Nephron progenitor cell (in vitro differentiated cells): ENCODE data around the gene HDAC5.
"Not testable (repeated sequence)": the region's sequence is repeated elsewhere in the genome, so short reads cannot be mapped to it uniquely, and the experiment has no call there.

Experiments used
- DNase-seq: peaks from one replicate; pipeline ENCODE4 v3.0.0; 2021
- H3K27ac Mint-ChIP-seq: 2 replicates; pipeline ENCODE4 v1.8.0; 2021; ENCODE audit warnings: mild to moderate bottlenecking, moderate library complexity, mixed read lengths
- H3K27me3 Mint-ChIP-seq: 2 replicates; pipeline ENCODE4 v1.8.0; 2021; ENCODE audit warnings: mild to moderate bottlenecking, low read depth, mixed read lengths; ENCODE audit not compliant: poor library complexity
- H3K36me3 Mint-ChIP-seq: 2 replicates; pipeline ENCODE4 v1.8.0; 2021; ENCODE audit warnings: low read depth, mixed read lengths
- H3K4me1 Mint-ChIP-seq: 2 replicates; pipeline ENCODE4 v1.8.0; 2021; ENCODE audit warnings: mixed read lengths
- H3K4me3 Mint-ChIP-seq: 2 replicates; pipeline ENCODE4 v1.8.0; 2021; ENCODE audit warnings: mild to moderate bottlenecking, moderate library complexity, mixed read lengths
- H3K9me3 Mint-ChIP-seq: 2 replicates; pipeline ENCODE4 v1.8.0; 2021; ENCODE audit warnings: mild to moderate bottlenecking, moderate library complexity, mixed read lengths
- CTCF ChIP-seq: fragments of 200-600 bp; sonication (generic); IDR thresholded peaks from 2 replicates; pipeline ENCODE4 v1.5.0; 2021; ENCODE audit warnings: antibody characterized with exemption

HDAC5 gene

DNA sequence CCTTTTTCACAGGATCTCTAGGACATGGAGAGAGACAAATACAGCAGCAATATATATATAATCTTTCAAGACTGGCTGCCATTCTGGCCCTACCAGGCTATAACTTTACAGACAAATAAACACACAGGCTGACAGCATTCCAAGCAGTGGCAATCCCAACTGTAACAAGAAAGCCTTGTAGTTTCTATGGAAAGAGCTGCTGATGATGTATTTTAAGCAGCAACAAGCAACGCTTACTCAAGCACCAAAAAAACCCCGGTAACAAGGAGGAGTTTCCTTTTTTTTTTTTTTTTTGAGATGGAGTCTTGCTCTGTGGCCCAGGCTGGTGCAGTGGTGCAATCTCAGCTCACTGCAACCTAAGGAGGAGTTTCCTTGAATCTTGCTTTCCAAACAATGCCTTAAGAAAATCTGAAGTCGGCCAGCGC is 80.2 kb downstream of the HDAC5 start:
- TF ChIP-seq CTCF, result no peak
- H3K4me3 Mint-ChIP-seq, result no peak overlapping the region
- H3K9me3 Mint-ChIP-seq, result no peaks in the 10 kb centered on the region
- peaks cover 7% of the 10 kb centered on the region for H3K4me1 Mint-ChIP-seq
- H3K27ac Mint-ChIP-seq, result peak overlapping the region; percentile 53
- peaks cover 7% of the 10 kb centered on the region for H3K27me3 Mint-ChIP-seq
- H3K36me3 Mint-ChIP-seq, result peaks cover 51% of the 10 kb centered on the region
- no peak for DNase-seq

DNA sequence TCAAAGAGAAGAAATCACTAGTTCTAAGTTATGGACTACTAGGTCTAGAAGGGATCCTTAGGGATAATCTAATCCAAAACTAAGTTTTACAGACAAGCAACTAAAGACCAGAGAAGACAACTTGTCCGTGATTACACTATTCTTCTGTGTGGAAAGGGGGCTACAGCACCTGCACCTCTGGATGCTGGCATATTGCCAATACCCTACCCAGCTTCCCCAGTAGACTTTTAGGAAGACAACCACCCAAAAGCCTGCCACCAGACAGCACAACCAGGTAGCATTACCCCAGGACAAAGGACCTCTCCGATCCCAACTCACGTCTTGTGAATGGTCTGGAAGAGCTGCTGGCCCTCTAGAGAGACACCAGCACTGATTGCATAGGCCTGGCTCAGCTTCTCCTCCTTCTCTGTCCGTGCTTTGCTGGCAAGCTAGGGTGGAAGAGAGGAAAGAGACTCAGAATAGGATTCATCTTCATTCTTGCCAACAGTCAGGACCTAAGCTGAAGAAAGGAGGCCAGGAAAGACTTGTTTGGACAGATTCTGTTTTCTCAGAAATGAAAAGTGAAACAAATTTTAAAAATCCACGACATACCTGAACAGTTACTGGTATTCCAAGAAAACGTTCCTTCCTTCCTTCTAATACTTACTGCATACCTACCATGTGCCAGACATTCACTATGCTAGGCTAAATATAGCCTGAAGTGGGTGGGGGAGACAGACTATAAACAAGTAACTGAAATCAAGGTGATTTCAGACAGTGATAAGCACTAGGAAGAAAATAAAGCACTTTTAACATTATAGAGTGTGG is 83.4 kb downstream of the HDAC5 start:
- Mint-ChIP-seq H3K27me3 (peaks cover 4% of the 10 kb centered on the region), H3K4me1 (peaks cover 7% of the 10 kb centered on the region), H3K36me3 (peaks cover 48% of the 10 kb centered on the region), H3K4me3 (no peak overlapping the region), H3K9me3 (no peaks in the 10 kb centered on the region), H3K27ac (peak overlapping the region; percentile 74)
- no peak for TF ChIP-seq CTCF
- DNase-seq, result no peak

GRCh38 chr17:44038604-44039011 is 84.8 kb downstream of the HDAC5 start:
- Mint-ChIP-seq H3K27ac (no peak overlapping the region), H3K4me3 (no peak overlapping the region), H3K36me3 (peaks cover 46% of the 10 kb centered on the region), H3K9me3 (no peaks in the 10 kb centered on the region), H3K4me1 (peaks cover 17% of the 10 kb centered on the region), H3K27me3 (peaks cover 4% of the 10 kb centered on the region)
- no peak for DNase-seq
- TF ChIP-seq CTCF, result no peak

DNA sequence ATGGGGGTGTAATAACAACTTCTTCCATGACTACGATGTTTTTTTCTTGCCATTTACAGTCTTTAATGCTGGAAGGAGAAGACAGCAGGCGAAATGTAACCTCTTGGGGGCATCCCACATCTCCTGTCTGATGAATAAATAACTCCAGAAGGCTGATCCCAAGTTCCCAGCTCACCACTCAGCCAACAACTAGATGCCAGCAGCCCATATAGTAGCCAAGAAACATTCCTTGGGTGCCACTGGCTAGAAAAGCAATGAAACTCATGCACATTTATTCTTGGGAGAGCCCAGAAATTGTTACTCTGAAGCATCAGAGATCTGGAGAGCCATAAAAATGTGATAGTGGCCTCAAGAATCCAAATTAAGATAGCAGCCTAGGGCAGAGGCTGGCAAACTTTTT is 86.0 kb downstream of the HDAC5 start:
- no peaks in the 10 kb centered on the region for H3K9me3 Mint-ChIP-seq
- H3K4me1 Mint-ChIP-seq, result peaks cover 19% of the 10 kb centered on the region
- no peak for TF ChIP-seq CTCF

GRCh38 chr17:44034688-44035087 is 88.8 kb downstream of the HDAC5 start:
- not testable (repeated sequence) for DNase-seq, H3K27ac Mint-ChIP-seq, H3K9me3 Mint-ChIP-seq, H3K4me3 Mint-ChIP-seq, H3K27me3 Mint-ChIP-seq
- Mint-ChIP-seq H3K4me1 (peaks cover 12% of the 10 kb centered on the region), H3K36me3 (peaks cover 57% of the 10 kb centered on the region)

More for the DNA sequence above, 86.0 kb downstream of the HDAC5 start:
- Mint-ChIP-seq H3K27ac (no peak overlapping the region), H3K27me3 (peaks cover 4% of the 10 kb centered on the region), H3K36me3 (peaks cover 53% of the 10 kb centered on the region), H3K4me3 (no peak overlapping the region)
- DNase-seq, result no peak

DNA sequence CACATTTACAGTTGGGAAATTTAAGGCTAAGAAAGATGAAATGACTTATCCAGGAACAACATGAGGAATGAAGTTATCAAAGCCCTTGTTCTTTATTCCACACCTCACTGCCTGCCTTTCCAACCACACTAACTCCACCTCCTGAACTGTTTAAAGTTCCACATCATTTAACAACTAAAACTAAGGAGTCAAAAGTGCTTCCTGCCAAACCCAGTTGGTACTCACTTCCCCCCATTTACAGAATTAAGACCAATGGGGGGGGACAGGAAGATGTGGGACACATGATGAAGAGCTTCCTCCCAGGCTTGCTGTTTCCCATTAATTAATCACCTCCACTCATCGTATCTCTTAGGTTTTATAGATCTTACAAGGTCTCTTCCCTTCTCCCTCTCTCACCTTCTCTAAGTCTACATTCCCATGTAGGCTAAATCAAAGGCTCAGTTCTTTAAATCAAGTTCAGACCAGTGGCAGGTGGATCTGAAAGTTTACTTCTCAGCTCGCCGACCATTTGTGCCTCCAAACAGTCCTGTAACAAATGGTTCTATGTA is 89.5 kb downstream of the HDAC5 start:
- Mint-ChIP-seq H3K4me3 (no peak overlapping the region), H3K4me1 (peaks cover 12% of the 10 kb centered on the region), H3K27ac (peak overlapping the region; percentile 82), H3K36me3 (peaks cover 61% of the 10 kb centered on the region), H3K27me3 (peaks cover 6% of the 10 kb centered on the region), H3K9me3 (no peaks in the 10 kb centered on the region)
- DNase-seq, result no peak
- no peak for TF ChIP-seq CTCF
